ENCODE data around the gene CLIP2.
"Not testable (repeated sequence)": the region's sequence is repeated elsewhere in the genome, so short reads cannot be mapped to it uniquely, and the experiment has no call there.

Gene CLIP2

GRCh38 chr7:74334030-74334429 lies 44.8 kb downstream of the CLIP2 start:
- DNase-seq (ENCODE audit: low read depth) = peak; percentile 44

- DNase-seq (ENCODE audit: low read depth) = no peak
Observed at GRCh38 chr7:74337926-74338325, 48.7 kb downstream of the CLIP2 start.

GRCh38 chr7:74338366-74339108 lies 49.3 kb downstream of the CLIP2 start:
- no peak for DNase-seq (ENCODE audit: low read depth)

- DNase-seq (ENCODE audit: low read depth) = not testable (repeated sequence)
Observed at GRCh38 chr7:74339648-74340047, 50.4 kb downstream of the CLIP2 start.

- peak; percentile 44 for DNase-seq (ENCODE audit: low read depth)
Observed at GRCh38 chr7:74343281-74344131, 54.3 kb downstream of the CLIP2 start.

GRCh38 chr7:74344132-74344496 lies 54.9 kb downstream of the CLIP2 start:
- DNase-seq (ENCODE audit: low read depth) = no peak

- no peak for DNase-seq (ENCODE audit: low read depth)
Observed at GRCh38 chr7:74344786-74345185, 55.6 kb downstream of the CLIP2 start.

GRCh38 chr7:74345970-74346369 lies 56.8 kb downstream of the CLIP2 start:
- DNase-seq (ENCODE audit: low read depth) = no peak

- no peak for DNase-seq (ENCODE audit: low read depth)
Observed at GRCh38 chr7:74349621-74350020, 60.4 kb downstream of the CLIP2 start.

- DNase-seq (ENCODE audit: low read depth) = no peak
Observed at GRCh38 chr7:74350751-74351150, 61.5 kb downstream of the CLIP2 start.

- DNase-seq (ENCODE audit: low read depth) = no peak
Observed at GRCh38 chr7:74351836-74352235, 62.6 kb downstream of the CLIP2 start.

GRCh38 chr7:74352551-74353138 lies 63.4 kb downstream of the CLIP2 start:
- not testable (repeated sequence) for DNase-seq (ENCODE audit: low read depth)

GRCh38 chr7:74354009-74354408 lies 64.8 kb downstream of the CLIP2 start:
- no peak for DNase-seq (ENCODE audit: low read depth)

- no peak for DNase-seq (ENCODE audit: low read depth)
Observed at GRCh38 chr7:74355091-74355490, 65.9 kb downstream of the CLIP2 start.

GRCh38 chr7:74356589-74357315 lies 67.5 kb downstream of the CLIP2 start:
- DNase-seq (ENCODE audit: low read depth) = no peak

- no peak for DNase-seq (ENCODE audit: low read depth)
Observed at GRCh38 chr7:74360008-74360407, 70.8 kb downstream of the CLIP2 start.

- no peak for DNase-seq (ENCODE audit: low read depth)
Observed at GRCh38 chr7:74362266-74362665, 73.1 kb downstream of the CLIP2 start.

GRCh38 chr7:74364061-74364460 lies 74.9 kb downstream of the CLIP2 start:
- DNase-seq (ENCODE audit: low read depth) = no peak

- DNase-seq (ENCODE audit: low read depth) = no peak
Observed at GRCh38 chr7:74365322-74366022, 76.3 kb downstream of the CLIP2 start.

- DNase-seq (ENCODE audit: low read depth) = no peak
Observed at GRCh38 chr7:74371381-74372341, 82.5 kb downstream of the CLIP2 start.
